Measurements from ENCODE around the gene BPIFB3. TPM values are rescaled to one million over a fixed set of nuclear protein-coding genes. Genes with fewer than 3 reads are reported as not detected.
"Not testable (repeated sequence)": the region's sequence is repeated elsewhere in the genome, so short reads cannot be mapped to it uniquely, and the experiment has no call there.

BPIFB3 gene
- total RNA-seq, 1 donor = not detected

GRCh38 chr20:33042430-33042829 is 11.3 kb upstream of the BPIFB3 start:
- no peak overlapping the region for H3K4me3 ChIP-seq (ENCODE audit: low read depth, low read length)
- TF ChIP-seq CTCF (IDR thresholded peaks at IDR 0.05; ENCODE audit: insufficient read depth, low read length) = no peak
- DNase-seq (ENCODE audit: low read depth) = no peak

- no peak for TF ChIP-seq CTCF (IDR thresholded peaks at IDR 0.05; ENCODE audit: insufficient read depth, low read length)
- no peak overlapping the region for H3K4me3 ChIP-seq (ENCODE audit: low read depth, low read length)
- DNase-seq (ENCODE audit: low read depth) = no peak
Observed at GRCh38 chr20:33042983-33043730, 10.5 kb upstream of the BPIFB3 start.

- TF ChIP-seq CTCF (IDR thresholded peaks at IDR 0.05; ENCODE audit: insufficient read depth, low read length) = no peak
- no peak overlapping the region for H3K4me3 ChIP-seq (ENCODE audit: low read depth, low read length)
- no peak for DNase-seq (ENCODE audit: low read depth)
Observed at GRCh38 chr20:33043731-33044181, 9.9 kb upstream of the BPIFB3 start.

- H3K4me3 ChIP-seq (ENCODE audit: low read depth, low read length); DNase-seq (ENCODE audit: low read depth): not testable (repeated sequence)
Observed at GRCh38 chr20:33045129-33045721, 8.5 kb upstream of the BPIFB3 start.

- TF ChIP-seq CTCF (IDR thresholded peaks at IDR 0.05; ENCODE audit: insufficient read depth, low read length) = no peak
- DNase-seq (ENCODE audit: low read depth) = no peak
- H3K4me3 ChIP-seq (ENCODE audit: low read depth, low read length) = no peak overlapping the region
Observed at GRCh38 chr20:33046412-33046811, 7.3 kb upstream of the BPIFB3 start.

- no peak for TF ChIP-seq CTCF (IDR thresholded peaks at IDR 0.05; ENCODE audit: insufficient read depth, low read length)
- no peak for DNase-seq (ENCODE audit: low read depth)
Observed at GRCh38 chr20:33051333-33051732, 2.4 kb upstream of the BPIFB3 start.

GRCh38 chr20:33054381-33054780 is 678 bp downstream of the BPIFB3 start:
- H3K4me3 ChIP-seq (ENCODE audit: low read depth, low read length) = no peak overlapping the region
- DNase-seq (ENCODE audit: low read depth) = no peak
- TF ChIP-seq CTCF (IDR thresholded peaks at IDR 0.05; ENCODE audit: insufficient read depth, low read length) = no peak

More at GRCh38 chr20:33051333-33051732, 2.4 kb upstream of the BPIFB3 start:
- H3K4me3 ChIP-seq (ENCODE audit: low read depth, low read length) = no peak overlapping the region

All from fibroblast of the aortic adventitia (primary cell).